WERI-Rb-1 (cell line): ENCODE data around the gene PPFIA3.

ENCODE experiments used
- DNase-seq: peaks from one replicate; pipeline ENCODE4 v3.0.0-alpha.2; 2020
- H3K27ac ChIP-seq: fragments of 250-450 bp; sonication (Bioruptor Pico); 2 replicates; pipeline ENCODE4 v1.5.1; 2020; ENCODE audit warnings: mild to moderate bottlenecking, moderate library complexity
- H3K27me3 ChIP-seq: fragments of 250-450 bp; sonication (Bioruptor Pico); 2 replicates; pipeline ENCODE4 v1.5.1; 2021; ENCODE audit warnings: mild to moderate bottlenecking, low read depth, moderate library complexity; ENCODE audit not compliant: insufficient read depth, severe bottlenecking
- H3K36me3 ChIP-seq: fragments of 250-450 bp; sonication (Bioruptor Pico); 2 replicates; pipeline ENCODE4 v1.5.1; 2020; ENCODE audit warnings: mild to moderate bottlenecking, moderate library complexity
- H3K4me3 ChIP-seq: 2 replicates; pipeline ENCODE4 v1.5.1; 2011; ENCODE audit warnings: low read depth, mild to moderate bottlenecking, control low read depth, low read length
- H3K9me3 ChIP-seq: fragments of 250-450 bp; sonication (Bioruptor Pico); 2 replicates; pipeline ENCODE4 v1.5.1; 2021; ENCODE audit warnings: mild to moderate bottlenecking, moderate library complexity; ENCODE audit not compliant: severe bottlenecking
- TF ChIP-seq, protein P1 (sequence below): IDR thresholded peaks from 2 replicates; pipeline ENCODE4 v1.5.1; 2011; ENCODE audit warnings: low read depth, mild to moderate bottlenecking, control low read depth, inconsistent platforms, low read length

PPFIA3 gene

DNA sequence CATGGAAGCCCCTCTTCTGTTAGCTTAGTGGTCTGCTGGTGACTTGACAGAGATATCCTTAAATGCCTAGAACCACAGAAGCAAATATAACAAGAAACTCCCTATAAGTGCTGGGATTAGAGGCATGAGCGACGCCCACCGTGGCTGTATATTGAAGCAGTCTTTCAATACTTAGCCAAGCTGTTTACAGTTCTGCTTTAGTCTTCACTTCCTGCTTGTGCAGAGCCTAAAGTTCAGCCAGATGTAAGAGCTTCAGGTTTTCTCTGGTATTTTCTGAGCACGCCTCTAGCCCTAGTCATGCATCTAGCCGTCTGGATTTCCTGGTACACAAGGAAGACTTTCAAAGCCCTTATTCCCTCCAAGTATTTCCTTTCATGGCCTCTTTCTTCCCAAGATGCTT is 66.8 kb downstream of the PPFIA3 start:
- Histone ChIP-seq H3K36me3 (peaks cover 15% of the 10 kb centered on the region), H3K27me3 (no peaks in the 10 kb centered on the region), H3K9me3 (peaks cover 3% of the 10 kb centered on the region), H3K27ac (no peak overlapping the region), H3K4me3 (no peak overlapping the region)
- TF ChIP-seq, protein P1, sequence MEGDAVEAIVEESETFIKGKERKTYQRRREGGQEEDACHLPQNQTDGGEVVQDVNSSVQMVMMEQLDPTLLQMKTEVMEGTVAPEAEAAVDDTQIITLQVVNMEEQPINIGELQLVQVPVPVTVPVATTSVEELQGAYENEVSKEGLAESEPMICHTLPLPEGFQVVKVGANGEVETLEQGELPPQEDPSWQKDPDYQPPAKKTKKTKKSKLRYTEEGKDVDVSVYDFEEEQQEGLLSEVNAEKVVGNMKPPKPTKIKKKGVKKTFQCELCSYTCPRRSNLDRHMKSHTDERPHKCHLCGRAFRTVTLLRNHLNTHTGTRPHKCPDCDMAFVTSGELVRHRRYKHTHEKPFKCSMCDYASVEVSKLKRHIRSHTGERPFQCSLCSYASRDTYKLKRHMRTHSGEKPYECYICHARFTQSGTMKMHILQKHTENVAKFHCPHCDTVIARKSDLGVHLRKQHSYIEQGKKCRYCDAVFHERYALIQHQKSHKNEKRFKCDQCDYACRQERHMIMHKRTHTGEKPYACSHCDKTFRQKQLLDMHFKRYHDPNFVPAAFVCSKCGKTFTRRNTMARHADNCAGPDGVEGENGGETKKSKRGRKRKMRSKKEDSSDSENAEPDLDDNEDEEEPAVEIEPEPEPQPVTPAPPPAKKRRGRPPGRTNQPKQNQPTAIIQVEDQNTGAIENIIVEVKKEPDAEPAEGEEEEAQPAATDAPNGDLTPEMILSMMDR: no peak
- no peak for DNase-seq

- no peak overlapping the region for H3K4me3 ChIP-seq
- DNase-seq: no peak
- H3K9me3 ChIP-seq: peaks cover 3% of the 10 kb centered on the region
- TF ChIP-seq, protein P1: no peak
- no peaks in the 10 kb centered on the region for H3K27me3 ChIP-seq
- no peak overlapping the region for H3K27ac ChIP-seq
- H3K36me3 ChIP-seq: peaks cover 21% of the 10 kb centered on the region
Observed at GRCh38 chr19:49188626-49189200, 69.4 kb downstream of the PPFIA3 start.

DNA sequence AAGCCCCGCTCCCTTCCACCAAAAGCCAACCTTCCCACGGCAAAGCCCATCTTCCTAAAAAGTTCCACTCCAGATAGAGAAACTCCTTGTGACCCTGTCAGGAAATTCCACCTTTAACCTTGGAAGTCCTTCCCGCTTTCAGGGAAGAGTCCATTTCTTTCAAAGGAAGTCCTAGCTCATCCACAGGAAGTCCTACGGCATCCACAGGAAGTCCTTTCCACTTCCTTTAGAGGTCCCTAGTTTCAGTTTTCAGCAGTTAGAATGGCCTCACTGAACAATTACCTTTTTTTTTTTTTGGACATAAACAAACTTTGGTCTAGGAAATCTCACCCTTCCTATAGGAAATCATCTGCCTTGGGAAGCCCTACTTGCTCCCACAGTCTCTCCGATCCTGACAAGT is 69.9 kb downstream of the PPFIA3 start:
- TF ChIP-seq, protein P1: no peak
- H3K4me3 ChIP-seq: no peak overlapping the region
- H3K27me3 ChIP-seq: no peaks in the 10 kb centered on the region
- H3K36me3 ChIP-seq: peaks cover 21% of the 10 kb centered on the region
- H3K9me3 ChIP-seq: peaks cover 3% of the 10 kb centered on the region
- no peak overlapping the region for H3K27ac ChIP-seq
- no peak for DNase-seq

DNA sequence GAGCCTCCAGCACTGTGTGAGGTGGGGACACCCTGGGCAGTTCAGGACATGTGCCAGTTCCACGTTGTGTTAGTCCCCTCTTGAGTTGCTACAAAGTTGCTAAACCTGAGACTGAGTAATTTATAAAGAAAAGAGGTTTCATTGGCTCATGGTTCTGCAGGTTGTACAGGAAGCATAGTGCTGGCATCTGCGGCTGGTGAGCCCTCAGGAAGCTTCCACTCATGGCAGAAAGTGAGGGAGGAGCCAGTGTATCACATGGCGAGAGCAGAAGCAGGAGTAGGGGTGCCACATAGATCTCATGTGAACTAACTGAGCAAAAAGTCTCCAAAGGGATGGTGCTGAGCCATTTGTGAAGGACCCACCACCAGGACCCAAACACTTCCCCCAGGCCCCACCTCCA is 71.4 kb downstream of the PPFIA3 start:
- Histone ChIP-seq H3K9me3 (peaks cover 3% of the 10 kb centered on the region), H3K27me3 (no peaks in the 10 kb centered on the region), H3K27ac (no peak overlapping the region), H3K4me3 (no peak overlapping the region), H3K36me3 (peaks cover 16% of the 10 kb centered on the region)
- TF ChIP-seq, protein P1: no peak
- DNase-seq: no peak

DNA sequence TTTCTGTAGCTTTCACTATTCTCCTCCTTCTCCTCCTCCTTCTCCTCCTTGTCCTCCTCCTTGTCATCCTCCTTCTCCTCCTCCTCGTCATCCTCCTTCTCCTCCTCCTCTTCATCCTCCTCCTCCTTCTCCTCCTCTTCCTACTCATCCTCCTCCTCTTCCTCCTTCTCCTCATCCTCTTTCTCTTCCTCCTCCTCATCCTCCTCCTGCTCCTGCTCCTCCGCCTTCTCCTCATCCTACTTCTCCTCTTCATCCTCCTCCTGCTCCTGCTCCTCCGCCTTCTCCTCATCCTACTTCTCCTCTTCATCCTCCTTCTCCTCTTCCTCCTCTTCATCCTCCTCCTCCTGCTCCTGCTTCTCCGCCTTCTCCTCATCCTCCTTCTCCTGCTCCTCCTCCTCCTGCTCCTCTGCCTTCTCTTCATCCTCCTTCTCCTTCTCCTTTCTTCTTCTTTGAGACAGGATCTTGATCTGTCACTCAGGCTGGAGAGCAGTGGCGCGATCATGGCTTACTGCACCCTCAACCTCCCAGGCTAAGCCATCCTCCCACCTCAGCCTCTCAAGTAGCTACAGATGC is 74.6 kb downstream of the PPFIA3 start:
- Histone ChIP-seq H3K27ac (no peak overlapping the region), H3K27me3 (no peaks in the 10 kb centered on the region), H3K4me3 (no peak overlapping the region), H3K9me3 (peaks cover 3% of the 10 kb centered on the region), H3K36me3 (peaks cover 14% of the 10 kb centered on the region)
- TF ChIP-seq, protein P1: no peak
- DNase-seq: no peak

DNA sequence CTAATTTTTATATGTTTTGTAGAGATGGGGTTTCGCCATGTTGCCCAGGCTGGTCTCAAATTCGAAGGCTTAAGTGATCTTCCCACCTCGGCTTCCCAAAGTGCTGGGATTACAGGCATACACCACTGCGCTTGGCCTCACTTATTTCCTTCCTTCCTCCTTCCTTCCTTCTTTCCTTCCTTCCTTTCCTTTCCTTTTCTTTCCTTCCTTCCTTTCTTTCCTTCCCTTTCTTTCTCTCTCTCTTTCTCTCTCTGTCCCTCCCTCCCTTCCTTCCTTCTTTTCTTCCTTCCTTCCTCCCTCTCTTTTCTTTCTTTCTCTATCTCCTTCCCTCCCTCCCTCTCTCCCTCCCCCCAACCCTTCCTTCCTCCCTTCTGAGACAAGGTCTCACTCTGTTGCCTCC is 75.1 kb downstream of the PPFIA3 start:
- Histone ChIP-seq H3K9me3 (peaks cover 3% of the 10 kb centered on the region), H3K36me3 (peaks cover 9% of the 10 kb centered on the region), H3K4me3 (no peak overlapping the region), H3K27me3 (no peaks in the 10 kb centered on the region), H3K27ac (no peak overlapping the region)
- DNase-seq: no peak
- TF ChIP-seq, protein P1: no peak
